GM23338 (cell line): ENCODE data around the gene COMMD3. TPM values are rescaled to one million over a fixed set of nuclear protein-coding genes. Genes with fewer than 3 reads are reported as not detected.

Experiments used
- ATAC-seq: fragments of 200-7000 bp; cut with Tn5 transposase; 3 replicates; pipeline ENCODE4 v1.9.1; 2020
- DNase-seq: peaks from one replicate; pipeline ENCODE4 v3.0.0-alpha.2; 2015; ENCODE audit warnings: low spot score
- H2AFZ ChIP-seq: fragments of 200-600 bp; sonication (generic); 2 replicates; pipeline ENCODE4 v1.8.0; 2016; ENCODE audit warnings: antibody characterized with exemption, mild to moderate bottlenecking, moderate library complexity
- H3F3A ChIP-seq: fragments of 200-600 bp; sonication (generic); replicated peaks from 2 replicates; pipeline ENCODE4 v1.8.0; 2017; ENCODE audit warnings: antibody characterized with exemption, mixed run types, low read depth
- H3K27ac ChIP-seq: fragments of 200-600 bp; sonication (generic); 2 replicates; pipeline ENCODE4 v1.6.1; 2016; ENCODE audit warnings: low read depth
- H3K27me3 ChIP-seq: fragments of 200-600 bp; sonication (generic); 2 replicates; pipeline ENCODE4 v1.8.0; 2016; ENCODE audit warnings: mild to moderate bottlenecking, mixed run types, moderate library complexity; ENCODE audit not compliant: insufficient read depth
- H3K36me3 ChIP-seq: fragments of 200-600 bp; sonication (generic); 2 replicates; pipeline ENCODE4 v1.8.0; 2016; ENCODE audit warnings: mild to moderate bottlenecking; ENCODE audit not compliant: insufficient read depth
- H3K4me1 ChIP-seq: fragments of 200-600 bp; sonication (generic); 2 replicates; pipeline ENCODE4 v1.8.0; 2016; ENCODE audit warnings: mild to moderate bottlenecking, moderate library complexity; ENCODE audit not compliant: insufficient read depth
- H3K4me2 ChIP-seq: fragments of 200-600 bp; sonication (generic); 2 replicates; pipeline ENCODE4 v1.7.1; 2017; ENCODE audit warnings: mixed run types
- H3K4me3 ChIP-seq: fragments of 200-600 bp; sonication (generic); 2 replicates; pipeline ENCODE4 v1.6.1; 2016; ENCODE audit warnings: mixed run types
- H3K79me2 ChIP-seq: fragments of 200-600 bp; sonication (generic); replicated peaks from 2 replicates; pipeline ENCODE4 v1.8.0; 2017; ENCODE audit warnings: mild to moderate bottlenecking; ENCODE audit not compliant: insufficient read depth
- H3K9me2 ChIP-seq: fragments of 200-600 bp; sonication (generic); 2 replicates; pipeline ENCODE4 v1.8.0; 2017; ENCODE audit not compliant: insufficient read depth
- H4K20me1 ChIP-seq: fragments of 200-600 bp; sonication (generic); replicated peaks from 2 replicates; pipeline ENCODE4 v1.8.0; 2017; ENCODE audit warnings: mild to moderate bottlenecking; ENCODE audit not compliant: insufficient read depth
- H3K27ac Mint-ChIP-seq: 2 replicates; pipeline ENCODE4 v1.8.0; 2020; ENCODE audit warnings: inconsistent platforms, mild to moderate bottlenecking, moderate library complexity, mixed read lengths
- H3K27me3 Mint-ChIP-seq: 3 replicates; pipeline ENCODE4 v1.8.0; 2022; ENCODE audit warnings: low read depth, mild to moderate bottlenecking, moderate library complexity, mixed read lengths, inconsistent platforms; ENCODE audit not compliant: insufficient read depth, poor library complexity
- H3K36me3 Mint-ChIP-seq: 3 replicates; pipeline ENCODE4 v1.8.0; 2021; ENCODE audit warnings: low read depth, mild to moderate bottlenecking, inconsistent platforms, moderate library complexity, mixed read lengths
- H3K4me1 Mint-ChIP-seq: 3 replicates; pipeline ENCODE4 v1.8.0; 2020; ENCODE audit warnings: mild to moderate bottlenecking, inconsistent platforms, mixed read lengths
- H3K4me3 Mint-ChIP-seq: 3 replicates; pipeline ENCODE4 v1.8.0; 2021; ENCODE audit warnings: moderate library complexity, mild to moderate bottlenecking, inconsistent platforms, mixed read lengths
- H3K9me3 Mint-ChIP-seq: 3 replicates; pipeline ENCODE4 v1.8.0; 2020; ENCODE audit warnings: moderate library complexity, mild to moderate bottlenecking, inconsistent platforms, mixed read lengths
- CREB1 ChIP-seq: fragments of 250-450 bp; sonication (Bioruptor Pico); IDR thresholded peaks from 2 replicates; pipeline ENCODE4 v1.5.0; 2020; ENCODE audit warnings: low read depth, mild to moderate bottlenecking, moderate library complexity
- ETS1 ChIP-seq: IDR thresholded peaks from 2 replicates; pipeline ENCODE4 v1.6.1; 2016; ENCODE audit warnings: antibody characterized with exemption
- EZH2 ChIP-seq: fragments of 200-600 bp; sonication (generic); IDR thresholded peaks from one replicate; pipeline ENCODE4 v1.8.0; 2017; ENCODE audit warnings: antibody characterized with exemption, mild to moderate bottlenecking, low read depth; ENCODE audit not compliant: unreplicated experiment
- EZH2phosphoT487 ChIP-seq: fragments of 200-600 bp; sonication (generic); IDR thresholded peaks from one replicate; pipeline ENCODE4 v1.8.1; 2018; ENCODE audit warnings: antibody characterized with exemption; ENCODE audit not compliant: unreplicated experiment
- NANOG ChIP-seq: IDR thresholded peaks from 2 replicates; pipeline ENCODE4 v1.6.1; 2016; ENCODE audit warnings: antibody characterized with exemption, borderline replicate concordance
- REST ChIP-seq: IDR thresholded peaks from one replicate; pipeline ENCODE4 v1.6.1; 2018; ENCODE audit warnings: antibody characterized with exemption; ENCODE audit not compliant: unreplicated experiment
- STAT1 ChIP-seq: IDR thresholded peaks from one replicate; pipeline ENCODE4 v1.6.1; 2016; ENCODE audit warnings: antibody characterized with exemption; ENCODE audit not compliant: unreplicated experiment
- ZNF331 ChIP-seq: fragments of 250-450 bp; sonication (Bioruptor Pico); IDR thresholded peaks from 2 replicates; pipeline ENCODE4 v1.5.0; 2020; ENCODE audit warnings: low read depth, mild to moderate bottlenecking, moderate library complexity
- ZNF462 ChIP-seq: fragments of 250-450 bp; sonication (Bioruptor Pico); IDR thresholded peaks from 2 replicates; pipeline ENCODE4 v1.5.0; 2020; ENCODE audit warnings: mild to moderate bottlenecking, moderate library complexity
- polyA plus RNA-seq: library from polyadenylated mRNA; unstranded; fragments of >200 nt; fragmentation: Nextera tagmentation; extraction: Ambion mirVana; gene quantifications from 2 replicates; pipeline ENCODE4 v1.2.1, GENCODE V29; 2016
- total RNA-seq: library from RNA; depleted of rRNA; stranded (reverse); fragments of >200 nt; shearing (Covaris generic); gene quantifications from 2 replicates; pipeline ENCODE4 v1.2.3, GENCODE V29; 2014

Gene COMMD3
- total and polyA plus RNA-seq, 2 experiments from 2014 or later = 1.1 to 5.2 TPM

- TF ChIP-seq ZNF462 (no peak), ZNF331 (CRISPR knock-in tag) (no peak), EZH2phosphoT487 (no peak), ETS1 (no peak), CREB1 (CRISPR knock-in tag) (no peak)
Measured at GRCh38 chr10:22367471-22367870, 51.3 kb downstream of the COMMD3 start (continued).

- Mint-ChIP-seq H3K9me3 (no peaks in the 10 kb centered on the region), H3K4me1 (no peaks in the 10 kb centered on the region), H3K27me3 (no peaks in the 10 kb centered on the region), H3K4me3 (no peak overlapping the region), H3K36me3 (no peaks in the 10 kb centered on the region), H3K27ac (no peak overlapping the region)
- H3K4me3 ChIP-seq = no peak overlapping the region
- no peaks in the 10 kb centered on the region for H3K79me2 ChIP-seq
- ATAC-seq (no peak), DNase-seq (no peak)
- H3K9me2 ChIP-seq = no peaks in the 10 kb centered on the region
- H4K20me1 ChIP-seq = no peaks in the 10 kb centered on the region
- no peaks in the 10 kb centered on the region for H3K4me1 ChIP-seq
- H3K27ac ChIP-seq = no peak overlapping the region
- no peak overlapping the region for H2AFZ ChIP-seq
- no peak overlapping the region for H3K4me2 ChIP-seq
- H3F3A ChIP-seq = no peaks in the 10 kb centered on the region
- H3K36me3 ChIP-seq = no peaks in the 10 kb centered on the region
- H3K27me3 ChIP-seq = no peaks in the 10 kb centered on the region
- TF ChIP-seq CREB1 (CRISPR knock-in tag) (no peak), REST (no peak), NANOG (no peak), EZH2 (no peak), ETS1 (no peak), ZNF331 (CRISPR knock-in tag) (no peak), EZH2phosphoT487 (no peak), STAT1 (no peak)
Measured at GRCh38 chr10:22368402-22368801, 52.2 kb downstream of the COMMD3 start.
